Hepatocyte (in vitro differentiated cells): ENCODE results near the gene KDM4B. TPM values are rescaled to one million over a fixed set of nuclear protein-coding genes. Genes with fewer than 3 reads are reported as not detected.

Experiments
- DNase-seq: peaks from one replicate; pipeline ENCODE4 v3.0.0-alpha.2; 2016; ENCODE audit warnings: low spot score
- H2AFZ ChIP-seq: fragments of 200-600 bp; sonication (generic); 2 replicates; pipeline ENCODE4 v1.6.0; 2016; ENCODE audit warnings: antibody characterized with exemption, mild to moderate bottlenecking
- H3K27ac ChIP-seq: fragments of 200-600 bp; sonication (generic); 2 replicates; pipeline ENCODE4 v1.5.1; 2016; ENCODE audit warnings: mild to moderate bottlenecking
- H3K27me3 ChIP-seq: fragments of 200-600 bp; sonication (generic); 2 replicates; pipeline ENCODE4 v1.6.1; 2016
- H3K36me3 ChIP-seq: fragments of 200-600 bp; sonication (generic); replicated peaks from 2 replicates; pipeline ENCODE4 v1.5.1; 2016; ENCODE audit warnings: low read depth; ENCODE audit not compliant: insufficient read depth
- H3K4me1 ChIP-seq: fragments of 200-600 bp; sonication (generic); 2 replicates; pipeline ENCODE4 v1.5.1; 2016; ENCODE audit warnings: mild to moderate bottlenecking, moderate library complexity; ENCODE audit not compliant: insufficient read depth
- H3K4me2 ChIP-seq: fragments of 200-600 bp; sonication (generic); 2 replicates; pipeline ENCODE4 v1.6.0; 2016
- H3K4me3 ChIP-seq: fragments of 200-600 bp; sonication (generic); 2 replicates; pipeline ENCODE4 v1.5.1; 2016; ENCODE audit warnings: mild to moderate bottlenecking
- H3K79me2 ChIP-seq: fragments of 200-600 bp; sonication (generic); 2 replicates; pipeline ENCODE4 v1.6.0; 2017; ENCODE audit warnings: mild to moderate bottlenecking
- H3K9me2 ChIP-seq: fragments of 200-600 bp; sonication (generic); replicated peaks from 2 replicates; pipeline ENCODE4 v1.6.0; 2017; ENCODE audit warnings: mild to moderate bottlenecking; ENCODE audit not compliant: insufficient read depth
- H3K9me3 ChIP-seq: fragments of 200-600 bp; sonication (generic); 2 replicates; pipeline ENCODE4 v1.5.1; 2016; ENCODE audit warnings: low read depth, mild to moderate bottlenecking
- H4K20me1 ChIP-seq: fragments of 200-600 bp; sonication (generic); 2 replicates; pipeline ENCODE4 v1.6.0; 2016; ENCODE audit warnings: mild to moderate bottlenecking; ENCODE audit not compliant: insufficient read depth, poor library complexity, severe bottlenecking
- EZH2 ChIP-seq: fragments of 200-600 bp; sonication (generic); IDR thresholded peaks from 2 replicates; pipeline ENCODE4 v1.6.1; 2016; ENCODE audit warnings: antibody characterized with exemption, mild to moderate bottlenecking, borderline replicate concordance
- EZH2phosphoT487 ChIP-seq: fragments of 200-600 bp; sonication (generic); IDR thresholded peaks from one replicate; pipeline ENCODE4 v1.6.1; 2018; ENCODE audit warnings: antibody characterized with exemption, mild to moderate bottlenecking, low read depth, moderate library complexity; ENCODE audit not compliant: unreplicated experiment, severe bottlenecking
- WGBS: methylation state at CpG from one replicate; pipeline ENCODE4 v1.1.6; 2016; ENCODE audit warnings: low lambda C conversion rate; ENCODE audit errors: missing lambda C conversion rate; 5-methylcytosine and 5-hydroxymethylcytosine counted together
- polyA plus RNA-seq: library from polyadenylated mRNA; unstranded; fragments of >200 nt; fragmentation: Nextera tagmentation; extraction: Ambion mirVana; gene quantifications from 2 replicates; pipeline ENCODE4 v1.2.1, GENCODE V29; 2016
- total RNA-seq: library from RNA; depleted of rRNA; stranded (reverse); fragments of >200 nt; gene quantifications from 2 replicates; pipeline ENCODE4 v1.2.3, GENCODE V29; 2014
- TF ChIP-seq, protein P1 (sequence below): fragments of 200-600 bp; sonication (generic); IDR thresholded peaks from 2 replicates; pipeline ENCODE4 v1.5.1; 2016; ENCODE audit warnings: antibody characterized with exemption, mild to moderate bottlenecking; ENCODE audit not compliant: poor library complexity

KDM4B gene
- total and polyA plus RNA-seq, 2 experiments from 2014 or later, result 22.2 to 29.6 TPM

DNA sequence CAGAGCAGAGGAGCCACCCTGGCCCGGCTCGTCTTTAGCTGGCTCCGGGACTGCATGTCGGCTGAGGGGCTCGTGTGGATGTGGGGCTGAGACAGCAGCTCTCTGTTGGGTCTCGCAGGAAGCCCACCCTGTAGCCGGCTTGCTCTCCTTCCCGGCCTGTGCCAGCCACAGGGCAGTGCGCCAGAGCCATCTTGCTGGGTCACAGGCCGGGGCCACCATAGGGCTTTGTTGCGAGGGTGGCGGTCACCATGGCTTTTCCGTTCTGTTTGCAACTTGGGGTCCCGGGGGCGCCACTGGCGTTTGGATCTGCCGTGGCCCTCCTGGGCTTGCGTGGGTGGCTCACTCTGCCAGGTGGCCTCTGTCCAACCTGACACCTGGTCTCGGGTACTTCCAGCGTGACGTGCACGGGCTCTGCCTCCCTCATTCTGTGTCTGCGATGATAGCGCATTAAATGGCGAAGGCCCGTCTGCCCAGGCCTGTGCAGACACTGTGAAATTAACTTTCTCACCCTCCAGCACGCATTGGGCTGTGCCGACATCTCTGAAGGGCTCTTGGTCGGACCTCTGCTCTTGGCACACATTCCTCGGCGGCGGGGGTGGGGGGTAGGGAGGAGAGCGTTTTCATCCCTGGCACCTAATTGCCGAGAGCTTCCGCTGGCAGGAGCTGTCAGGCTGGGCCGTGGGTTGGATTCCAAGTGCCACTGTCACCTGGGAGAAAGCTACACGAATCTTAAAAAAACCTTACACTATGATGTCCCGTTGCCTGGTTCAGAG is 95.1 kb downstream of the KDM4B start:
- WGBS, result 97% methylated on average over 38 of the region's 38 CpGs
- DNase-seq, result no peak

DNA sequence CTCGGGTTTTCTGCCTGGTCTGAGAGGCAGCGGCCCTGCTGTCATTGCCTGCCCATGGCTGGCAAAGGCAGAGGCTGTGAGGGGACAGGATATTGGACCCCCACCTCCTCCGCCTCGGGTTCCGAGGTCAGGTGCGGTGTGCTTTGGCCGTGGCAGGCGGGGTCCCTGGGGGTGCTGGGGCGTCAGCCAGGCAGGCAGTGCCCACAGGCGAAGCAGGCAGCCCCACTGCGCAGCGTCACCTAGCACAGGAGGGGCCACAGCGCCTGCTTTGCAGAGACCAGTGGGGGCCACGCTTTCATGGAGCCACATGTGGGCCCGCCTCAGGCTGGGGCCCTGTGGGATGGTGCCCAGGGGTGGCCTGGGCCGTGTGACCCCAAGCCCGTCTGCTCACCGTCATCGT is 96.0 kb downstream of the KDM4B start:
- H3K4me1 ChIP-seq, result no peaks in the 10 kb centered on the region
- no peaks in the 10 kb centered on the region for H3K79me2 ChIP-seq
- no peak overlapping the region for H3K4me2 ChIP-seq
- no peaks in the 10 kb centered on the region for H3K9me3 ChIP-seq
- no peak overlapping the region for H2AFZ ChIP-seq
- H3K27me3 ChIP-seq, result no peaks in the 10 kb centered on the region
- H3K27ac ChIP-seq, result no peak overlapping the region
- H3K36me3 ChIP-seq, result no peaks in the 10 kb centered on the region
- H3K9me2 ChIP-seq, result no peaks in the 10 kb centered on the region
- 96% methylated on average over 19 of the region's 19 CpGs for WGBS
- no peak for DNase-seq
- TF ChIP-seq EZH2 (no peak), EZH2phosphoT487 (no peak)
- TF ChIP-seq, protein P1, sequence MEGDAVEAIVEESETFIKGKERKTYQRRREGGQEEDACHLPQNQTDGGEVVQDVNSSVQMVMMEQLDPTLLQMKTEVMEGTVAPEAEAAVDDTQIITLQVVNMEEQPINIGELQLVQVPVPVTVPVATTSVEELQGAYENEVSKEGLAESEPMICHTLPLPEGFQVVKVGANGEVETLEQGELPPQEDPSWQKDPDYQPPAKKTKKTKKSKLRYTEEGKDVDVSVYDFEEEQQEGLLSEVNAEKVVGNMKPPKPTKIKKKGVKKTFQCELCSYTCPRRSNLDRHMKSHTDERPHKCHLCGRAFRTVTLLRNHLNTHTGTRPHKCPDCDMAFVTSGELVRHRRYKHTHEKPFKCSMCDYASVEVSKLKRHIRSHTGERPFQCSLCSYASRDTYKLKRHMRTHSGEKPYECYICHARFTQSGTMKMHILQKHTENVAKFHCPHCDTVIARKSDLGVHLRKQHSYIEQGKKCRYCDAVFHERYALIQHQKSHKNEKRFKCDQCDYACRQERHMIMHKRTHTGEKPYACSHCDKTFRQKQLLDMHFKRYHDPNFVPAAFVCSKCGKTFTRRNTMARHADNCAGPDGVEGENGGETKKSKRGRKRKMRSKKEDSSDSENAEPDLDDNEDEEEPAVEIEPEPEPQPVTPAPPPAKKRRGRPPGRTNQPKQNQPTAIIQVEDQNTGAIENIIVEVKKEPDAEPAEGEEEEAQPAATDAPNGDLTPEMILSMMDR, result no peak
- no peak overlapping the region for H3K4me3 ChIP-seq
- peaks cover 2% of the 10 kb centered on the region for H4K20me1 ChIP-seq

More for the DNA sequence above, 95.1 kb downstream of the KDM4B start:
- no peak overlapping the region for H3K27ac ChIP-seq
- no peak overlapping the region for H3K4me3 ChIP-seq
- no peaks in the 10 kb centered on the region for H3K9me2 ChIP-seq
- H3K79me2 ChIP-seq, result no peaks in the 10 kb centered on the region
- H3K9me3 ChIP-seq, result no peaks in the 10 kb centered on the region
- H3K4me1 ChIP-seq, result no peaks in the 10 kb centered on the region
- TF ChIP-seq EZH2 (no peak), EZH2phosphoT487 (no peak)
- TF ChIP-seq, protein P1, result no peak
- H2AFZ ChIP-seq, result no peak overlapping the region
- H3K27me3 ChIP-seq, result no peaks in the 10 kb centered on the region
- H4K20me1 ChIP-seq, result peaks cover 2% of the 10 kb centered on the region
- no peak overlapping the region for H3K4me2 ChIP-seq
- H3K36me3 ChIP-seq, result no peaks in the 10 kb centered on the region

DNA sequence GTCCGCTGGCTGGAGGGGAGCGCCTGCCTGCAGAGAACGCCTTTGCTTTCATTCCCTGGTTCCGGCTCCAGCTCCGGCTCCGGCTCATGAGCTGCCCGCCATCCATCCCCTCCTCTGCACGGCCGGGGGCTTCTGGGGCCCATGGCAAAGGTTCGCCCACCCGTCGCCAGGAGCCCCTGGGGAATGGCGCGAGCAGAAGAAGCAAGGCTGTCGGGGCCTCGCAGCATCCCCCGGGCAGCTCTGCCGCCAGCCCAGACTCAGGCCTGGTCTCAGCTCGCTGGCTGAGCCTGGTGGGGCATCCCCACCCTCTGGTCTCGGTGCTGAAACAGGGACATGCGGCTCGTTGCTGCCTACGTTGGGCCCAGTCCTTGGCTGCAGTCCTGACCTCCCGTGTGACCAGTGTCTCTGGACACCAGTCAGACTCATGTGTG is 96.8 kb downstream of the KDM4B start:
- TF ChIP-seq EZH2 (no peak), EZH2phosphoT487 (no peak)
- TF ChIP-seq, protein P1, result no peak
- DNase-seq, result no peak
- H3K4me2 ChIP-seq, result no peak overlapping the region
- H3K4me3 ChIP-seq, result no peak overlapping the region
- no peaks in the 10 kb centered on the region for H3K9me2 ChIP-seq
- H3K27me3 ChIP-seq, result no peaks in the 10 kb centered on the region
- no peaks in the 10 kb centered on the region for H3K9me3 ChIP-seq
- H2AFZ ChIP-seq, result no peak overlapping the region
- H3K79me2 ChIP-seq, result no peaks in the 10 kb centered on the region
- no peaks in the 10 kb centered on the region for H3K36me3 ChIP-seq
- H3K4me1 ChIP-seq, result no peaks in the 10 kb centered on the region
- 95% methylated on average over 18 of the region's 24 CpGs for WGBS
- H3K27ac ChIP-seq, result no peak overlapping the region
- H4K20me1 ChIP-seq, result peaks cover 2% of the 10 kb centered on the region
